NCI-H1930 (cell line): ENCODE data around the gene PARVB.
A peak's percentile ranks its signal among the peaks of the same experiment; 100 is the strongest.
"Not testable (repeated sequence)": the region's sequence is repeated elsewhere in the genome, so short reads cannot be mapped to it uniquely, and the experiment has no call there.

Experiments
- DNase-seq, 2 experiments: peaks; one replicate each; lab custom pipeline; 2025; lab: John Stamatoyannopoulos, UW

PARVB gene

GRCh38 chr22:43998679-43999264 is 25.3 kb upstream of the PARVB start:
- no peak for DNase-seq

- DNase-seq: no peak
Observed at GRCh38 chr22:43999378-43999777, 24.7 kb upstream of the PARVB start.

GRCh38 chr22:44000123-44000522 is 24.0 kb upstream of the PARVB start:
- DNase-seq: no peak

- no peak for DNase-seq
Observed at GRCh38 chr22:44001521-44001920, 22.6 kb upstream of the PARVB start.

- no peak for DNase-seq
Observed at GRCh38 chr22:44002324-44002723, 21.8 kb upstream of the PARVB start.

- no peak for DNase-seq
Observed at GRCh38 chr22:44002997-44003396, 21.1 kb upstream of the PARVB start.

- DNase-seq: no peak
Observed at GRCh38 chr22:44003405-44004103, 20.5 kb upstream of the PARVB start.

- DNase-seq: no peak
Observed at GRCh38 chr22:44004104-44004460, 20.0 kb upstream of the PARVB start.

- DNase-seq: no peak
Observed at GRCh38 chr22:44005524-44005923, 18.6 kb upstream of the PARVB start.

- DNase-seq: no peak
Observed at GRCh38 chr22:44012162-44012561, 11.9 kb upstream of the PARVB start.

- no peak for DNase-seq
Observed at GRCh38 chr22:44012591-44012990, 11.5 kb upstream of the PARVB start.

GRCh38 chr22:44014241-44014640 is 9.9 kb upstream of the PARVB start:
- no peak for DNase-seq

GRCh38 chr22:44016586-44016985 is 7.5 kb upstream of the PARVB start:
- not testable (repeated sequence) for DNase-seq

- no peak for DNase-seq
Observed at GRCh38 chr22:44018594-44018993, 5.5 kb upstream of the PARVB start.

GRCh38 chr22:44019416-44019815 is 4.7 kb upstream of the PARVB start:
- no peak for DNase-seq

- DNase-seq: no peak
Observed at GRCh38 chr22:44019846-44020245, 4.3 kb upstream of the PARVB start.

- no peak for DNase-seq
Observed at GRCh38 chr22:44020981-44021380, 3.1 kb upstream of the PARVB start.

GRCh38 chr22:44023404-44024287 is 456 bp upstream of the PARVB start:
- DNase-seq: peak in 1 of 2 experiments; percentile 17

- DNase-seq: no peak
Observed at GRCh38 chr22:44025171-44026065, 1.3 kb downstream of the PARVB start.

GRCh38 chr22:44026066-44026629 is 2.0 kb downstream of the PARVB start:
- no peak for DNase-seq

- no peak for DNase-seq
Observed at GRCh38 chr22:44026630-44027511, 2.8 kb downstream of the PARVB start.
